HepG2 (cell line): ENCODE measurements around the gene TIPRL.

ENCODE experiments used
- CBX2 ChIP-seq, 2 experiments: fragments of 200-600 bp in 1 of 2; sonication (generic); formaldehyde crosslinking in 1 of 2; IDR thresholded peaks; 2 replicates each; pipeline versions ENCODE4 v1.7.0 to v1.8.1; 2018 to 2022; ENCODE audit warnings: low read depth in 2 of 2, low read length in 1 of 2, mild to moderate bottlenecking in 1 of 2, missing genetic modification reagents in 1 of 2
- CTCF ChIP-seq: sonication (generic); formaldehyde crosslinking; IDR thresholded peaks from 2 replicates; pipeline ENCODE4 v1.5.0; 2020; ENCODE audit warnings: mild to moderate bottlenecking, missing genetic modification reagents, moderate library complexity
- ELF1 ChIP-seq: sonication (generic); formaldehyde crosslinking; IDR thresholded peaks from 2 replicates; pipeline ENCODE4 v1.4.0; 2020; ENCODE audit warnings: missing genetic modification reagents
- NR2F1 ChIP-seq, 2 experiments: fragments of 450-650 bp in 1 of 2; formaldehyde crosslinking in 1 of 2; IDR thresholded peaks; 2 replicates each; pipeline versions ENCODE4 v1.5.0 to v1.6.1; 2016 to 2020; ENCODE audit warnings: mild to moderate bottlenecking in 1 of 2, missing compliant biosample characterization in 1 of 2, missing genetic modification reagents in 1 of 2, moderate library complexity in 1 of 2
- RELA ChIP-seq: sonication (generic); formaldehyde crosslinking; IDR thresholded peaks from 2 replicates; pipeline ENCODE4 v1.4.0; 2020; ENCODE audit warnings: missing genetic modification reagents
- RXRA ChIP-seq: sonication (generic); formaldehyde crosslinking; IDR thresholded peaks from 2 replicates; pipeline ENCODE4 v1.5.1; 2020; ENCODE audit warnings: missing genetic modification reagents
- TAF1 ChIP-seq: sonication (generic); formaldehyde crosslinking; IDR thresholded peaks from 2 replicates; pipeline ENCODE4 v1.4.0; 2020; ENCODE audit warnings: missing genetic modification reagents
- UBTF ChIP-seq: sonication (generic); formaldehyde crosslinking; IDR thresholded peaks from 2 replicates; pipeline ENCODE4 v1.4.0; 2020; ENCODE audit warnings: mild to moderate bottlenecking, missing genetic modification reagents
- ZNF382 ChIP-seq: sonication (generic); formaldehyde crosslinking; IDR thresholded peaks from 2 replicates; pipeline ENCODE4 v1.5.0; 2020; ENCODE audit warnings: missing genetic modification reagents, mild to moderate bottlenecking, borderline replicate concordance
- ZNF451 ChIP-seq: sonication (generic); formaldehyde crosslinking; IDR thresholded peaks from 2 replicates; pipeline ENCODE4 v1.5.0; 2020; ENCODE audit warnings: mild to moderate bottlenecking, missing genetic modification reagents

- TF ChIP-seq ZNF451 (CRISPR knock-in tag), result no peak
- TF ChIP-seq RELA (CRISPR knock-in tag), result no peak
- TF ChIP-seq TAF1, result no peak
- TF ChIP-seq NR2F1 (CRISPR knock-in tag; IDR thresholded peaks at IDR 0.05), result no peak
- no peak for TF ChIP-seq CBX2 (IDR thresholded peaks at IDR 0.05; ENCODE audit: low read depth, low read length)
- TF ChIP-seq CBX2 (CRISPR knock-in tag; IDR thresholded peaks at IDR 0.05; ENCODE audit: low read depth), result no peak
- no peak for TF ChIP-seq UBTF (CRISPR knock-in tag)
- TF ChIP-seq RXRA (CRISPR knock-in tag), result no peak
- TF ChIP-seq ELF1 (CRISPR knock-in tag), result no peak
- no peak for TF ChIP-seq ZNF382 (CRISPR knock-in tag)
- TF ChIP-seq CTCF, result no peak
Observed at GRCh38 chr1:168159979-168160378, 18.8 kb upstream of the TIPRL start.
